Right lobe of liver (tissue), 4 donors: ENCODE measurements around the gene LEMD3.

Experiments
- POLR2A ChIP-seq: fragments of 450-650 bp; IDR thresholded peaks from one replicate; pipeline ENCODE4 v1.6.1; 2017; ENCODE audit warnings: antibody characterized with exemption, mild to moderate bottlenecking
- TF ChIP-seq, protein P1 (sequence below), 4 donors: fragments of 200-600 bp in 3 of 4; fragments of 450-650 bp in 1 of 4; IDR thresholded peaks; one replicate each; pipeline versions ENCODE4 v1.5.1 to v1.8.0; 2016 to 2022; ENCODE audit warnings: antibody characterized with exemption in 4 of 4, mild to moderate bottlenecking in 2 of 4
- donor health status: DM: no; HTN: no; CAD: no.
- donor health status: DM: no; HTN: no; CAD: no.
- donor health status: DM: no; HTN: yes; CAD: no.

DNA sequence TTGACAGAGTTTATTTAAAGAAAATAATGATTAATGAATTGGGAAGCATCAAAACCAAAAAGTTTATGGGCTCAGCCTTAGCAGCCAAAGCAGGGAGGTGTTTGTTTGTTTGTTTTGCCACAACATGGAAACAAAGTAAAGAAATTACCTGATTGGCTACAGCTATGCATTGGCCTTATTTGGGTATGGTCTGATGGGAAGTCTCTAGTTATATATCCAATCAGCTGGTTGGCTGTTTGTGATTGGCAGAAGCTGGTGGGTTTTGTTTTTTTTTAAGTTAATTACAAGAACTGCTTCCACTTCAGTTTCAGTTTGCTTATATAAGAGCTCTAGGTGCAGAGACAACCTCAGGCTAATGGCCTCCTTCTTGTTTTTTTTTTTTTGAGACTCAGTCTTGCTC is 4.6 kb upstream of the LEMD3 start:
- TF ChIP-seq, protein P1, sequence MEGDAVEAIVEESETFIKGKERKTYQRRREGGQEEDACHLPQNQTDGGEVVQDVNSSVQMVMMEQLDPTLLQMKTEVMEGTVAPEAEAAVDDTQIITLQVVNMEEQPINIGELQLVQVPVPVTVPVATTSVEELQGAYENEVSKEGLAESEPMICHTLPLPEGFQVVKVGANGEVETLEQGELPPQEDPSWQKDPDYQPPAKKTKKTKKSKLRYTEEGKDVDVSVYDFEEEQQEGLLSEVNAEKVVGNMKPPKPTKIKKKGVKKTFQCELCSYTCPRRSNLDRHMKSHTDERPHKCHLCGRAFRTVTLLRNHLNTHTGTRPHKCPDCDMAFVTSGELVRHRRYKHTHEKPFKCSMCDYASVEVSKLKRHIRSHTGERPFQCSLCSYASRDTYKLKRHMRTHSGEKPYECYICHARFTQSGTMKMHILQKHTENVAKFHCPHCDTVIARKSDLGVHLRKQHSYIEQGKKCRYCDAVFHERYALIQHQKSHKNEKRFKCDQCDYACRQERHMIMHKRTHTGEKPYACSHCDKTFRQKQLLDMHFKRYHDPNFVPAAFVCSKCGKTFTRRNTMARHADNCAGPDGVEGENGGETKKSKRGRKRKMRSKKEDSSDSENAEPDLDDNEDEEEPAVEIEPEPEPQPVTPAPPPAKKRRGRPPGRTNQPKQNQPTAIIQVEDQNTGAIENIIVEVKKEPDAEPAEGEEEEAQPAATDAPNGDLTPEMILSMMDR (IDR thresholded peaks at IDR 0.05): no peak
- TF ChIP-seq POLR2A: no peak
